T-cell (primary cell): ENCODE measurements around the gene CTDSPL2. TPM values are rescaled to one million over a fixed set of nuclear protein-coding genes. Genes with fewer than 3 reads are reported as not detected.
A peak's percentile ranks its signal among the peaks of the same experiment; 100 is the strongest.

ENCODE experiments used
- ATAC-seq, 4 experiments: fragments of 200-7000 bp in 3 of 4; fragments of 150-1000 bp in 1 of 4; cut with Tn5 transposase; replicated peaks in 1 of 4; 1 replicate in 3 of 4; 2 replicates in 1 of 4; pipeline ENCODE4 v1.10.0; 2021; ENCODE audit warnings: moderate library complexity in 3 of 4, mild to moderate bottlenecking in 2 of 4, moderate number of reproducible peaks in 1 of 4
- CTCF ChIA-PET, 2 donors: fragments of 300-600 bp; sonication (Branson Sonifier 250); formaldehyde crosslinking; loops; one replicate each; lab custom pipeline; 2022; ENCODE audit warnings: antibody characterized with exemption in 2 of 2; lab: Charles Lee
- POLR2A ChIA-PET, 2 donors: fragments of 300-600 bp; sonication (Branson Sonifier 250); formaldehyde crosslinking; loops; one replicate each; lab custom pipeline; 2022; ENCODE audit warnings: antibody characterized with exemption in 2 of 2; lab: Charles Lee
- DNase-seq, 35 experiments: peaks; one replicate each; pipeline versions ENCODE4 v3.0.0 to v3.0.0-alpha.2; 2013 to 2023
- H3K27ac ChIP-seq: one replicate; pipeline ENCODE4 v1.5.1; 2013; ENCODE audit warnings: low read length
- H3K27me3 ChIP-seq, 2 experiments: replicated peaks in 1 of 2; 1 replicate in 1 of 2; 2 replicates in 1 of 2; pipeline versions ENCODE4 v1.6.1 to v1.7.0; 2013; ENCODE audit warnings: low read length in 1 of 2, mixed read lengths in 1 of 2; ENCODE audit not compliant: control insufficient read depth in 2 of 2, insufficient read depth in 2 of 2; ENCODE audit errors: extremely low read depth in 1 of 2
- H3K36me3 ChIP-seq, 2 donors: 1 replicate in 1 of 2; 2 replicates in 1 of 2; pipeline versions ENCODE4 v1.6.1 to v1.7.0; 2013; ENCODE audit warnings: low read length in 1 of 2; ENCODE audit not compliant: control insufficient read depth in 2 of 2, insufficient read depth in 1 of 2; ENCODE audit errors: extremely low read depth in 1 of 2
- H3K4me1 ChIP-seq, 2 experiments: 1 replicate in 1 of 2; 2 replicates in 1 of 2; pipeline versions ENCODE4 v1.6.1 to v1.7.0; 2013; ENCODE audit warnings: low read length in 2 of 2, mixed read lengths in 1 of 2; ENCODE audit not compliant: insufficient read depth in 2 of 2, control insufficient read depth in 1 of 2; ENCODE audit errors: extremely low read depth in 1 of 2
- H3K4me3 ChIP-seq, 2 donors: 1 replicate in 1 of 2; 2 replicates in 1 of 2; pipeline versions ENCODE4 v1.5.1 to v1.7.0; 2013; ENCODE audit warnings: mild to moderate bottlenecking in 2 of 2, low read length in 1 of 2, moderate library complexity in 1 of 2; ENCODE audit not compliant: control insufficient read depth in 1 of 2; ENCODE audit errors: extremely low read depth in 1 of 2
- H3K9me3 ChIP-seq: 2 replicates; pipeline ENCODE4 v1.7.0; 2013
- H3K27ac Mint-ChIP-seq, 2 donors: one replicate each; pipeline ENCODE4 v1.8.0; 2020 to 2021; ENCODE audit warnings: mild to moderate bottlenecking in 2 of 2, mixed read lengths in 2 of 2
- H3K27me3 Mint-ChIP-seq, 2 donors: one replicate each; pipeline ENCODE4 v1.8.0; 2021 to 2022; ENCODE audit warnings: mixed read lengths in 2 of 2
- H3K36me3 Mint-ChIP-seq: one replicate; pipeline ENCODE4 v1.8.0; 2021; ENCODE audit warnings: mixed read lengths
- H3K4me1 Mint-ChIP-seq, 3 donors: one replicate each; pipeline ENCODE4 v1.8.0; 2020 to 2022; ENCODE audit warnings: mixed read lengths in 3 of 3, mild to moderate bottlenecking in 1 of 3
- H3K4me3 Mint-ChIP-seq, 3 donors: one replicate each; pipeline ENCODE4 v1.8.0; 2020 to 2022; ENCODE audit warnings: mild to moderate bottlenecking in 3 of 3, mixed read lengths in 3 of 3, moderate library complexity in 3 of 3
- H3K9me3 Mint-ChIP-seq, 3 donors: one replicate each; pipeline ENCODE4 v1.8.0; 2020 to 2022; ENCODE audit warnings: mixed read lengths in 3 of 3
- WGBS: methylation state at CpG from one replicate; pipeline ENCODE4 v1.1.5; 2013; ENCODE audit warnings: missing lambda C conversion rate; ENCODE audit not compliant: insufficient coverage; 5-methylcytosine and 5-hydroxymethylcytosine counted together
- total RNA-seq, 35 experiments: library from RNA in 6 of 35; stranded (reverse) in 6 of 35; fragments of 120-200 nt in 1 of 35; gene quantifications; one replicate each; pipeline versions ENCODE4 v1.2.1 to v1.2.4 and lab custom pipeline; 2013 to 2026

Gene CTDSPL2
- total RNA-seq, 5 donors from 2014 or later (not counting 1 experiment from before 2014, with no cell fraction given) = 59.7 to 76.7 (median 71.0) TPM

DNA sequence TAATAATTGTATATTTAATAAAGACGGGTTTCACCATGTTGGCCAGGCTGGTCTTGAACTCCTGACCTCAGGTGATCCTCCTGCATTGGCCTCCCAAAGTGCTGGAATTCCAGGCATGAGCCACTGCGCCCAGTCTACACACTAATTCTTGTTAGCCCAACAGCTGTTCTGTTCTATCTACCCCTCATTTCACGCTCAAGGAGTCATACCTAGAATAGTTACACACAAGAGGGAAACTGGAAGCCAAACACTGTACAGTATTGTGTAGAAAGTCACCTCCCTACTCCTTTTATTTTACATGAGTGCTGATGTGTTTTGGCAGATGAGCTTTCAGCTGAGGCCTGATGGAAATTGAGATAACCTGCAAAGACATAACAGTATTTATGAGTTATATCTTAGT lies 13.4 kb upstream of the CTDSPL2 start:
- no peak overlapping the region for H3K27ac ChIP-seq
- CTCF ChIA-PET = no interaction called here
- Mint-ChIP-seq H3K36me3 (peaks cover 14% of the 10 kb centered on the region), H3K4me1 (no peaks in the 10 kb centered on the region), H3K4me3 (no peak overlapping the region), H3K27me3 (no peaks in the 10 kb centered on the region), H3K9me3 (peaks cover 0 to 3% (median 0%) of the 10 kb centered on the region in 3 donors), H3K27ac (no peak overlapping the region)
- no peaks in the 10 kb centered on the region for H3K36me3 ChIP-seq
- no peak for ATAC-seq
- no peaks in the 10 kb centered on the region for H3K4me1 ChIP-seq
- WGBS = 80% methylated on average over 1 of the region's 3 CpGs
- POLR2A ChIA-PET = interaction anchor here (0.6 to 0.7 kb wide), 2 partner anchors 10 to 19 kb away, joined by 3 to 13 read pairs; no protein-coding TSS in a partner anchor
- DNase-seq = no peak
- no peaks in the 10 kb centered on the region for H3K9me3 ChIP-seq
- no peak overlapping the region for H3K4me3 ChIP-seq
- no peaks in the 10 kb centered on the region for H3K27me3 ChIP-seq

DNA sequence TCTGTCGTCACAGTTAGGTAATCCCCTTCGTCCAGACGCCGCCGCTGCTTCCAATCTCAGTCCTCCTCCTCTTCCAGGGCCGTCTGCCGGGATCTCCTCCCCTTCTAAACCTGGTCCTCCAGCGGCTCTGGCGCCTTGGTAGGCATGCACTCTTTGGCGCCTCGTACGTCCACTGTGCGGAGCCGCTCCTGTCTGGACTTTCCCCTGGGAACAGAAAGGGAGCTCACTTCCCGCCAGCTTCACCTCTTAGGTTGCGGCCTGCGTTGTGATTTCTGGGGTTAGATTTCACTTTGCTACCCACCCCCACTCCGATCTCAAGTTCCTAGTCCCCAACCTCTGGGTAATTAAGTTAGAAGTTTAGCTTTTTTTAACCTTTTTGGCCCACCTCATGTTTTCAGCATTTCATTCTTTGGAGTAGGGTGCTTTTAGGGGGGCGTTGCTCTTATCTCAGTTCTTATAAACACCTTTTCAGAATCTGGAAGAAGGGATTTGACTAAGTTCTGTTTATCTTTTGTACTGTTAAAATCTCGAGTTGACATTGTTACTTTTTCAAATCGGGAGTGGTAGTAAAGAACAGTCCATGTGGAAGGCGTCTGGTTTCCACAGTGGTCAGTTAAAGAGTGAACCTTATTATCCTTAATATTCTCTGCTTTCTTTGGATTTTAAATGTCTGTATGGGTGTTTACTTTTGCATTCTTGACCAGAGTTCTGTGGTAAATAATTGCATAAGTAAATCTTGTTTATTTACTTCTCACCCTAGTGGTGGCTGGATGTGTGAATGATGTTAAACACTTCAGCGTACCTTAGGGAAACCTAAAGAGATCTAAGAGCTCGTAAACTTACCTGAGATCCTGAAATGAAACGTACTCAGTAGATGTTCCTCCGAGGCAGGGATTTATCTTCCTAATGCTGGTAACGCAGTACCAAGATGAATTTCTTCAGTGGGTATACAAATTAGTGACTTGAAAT lies 611 bp downstream of the CTDSPL2 start:
- POLR2A ChIA-PET = interaction anchor here (0.6 to 1.1 kb wide), 6 partner anchors 16 to 627 kb away, joined by 3 to 7 read pairs (median 3); partner anchors contain the start of genes EIF3J (in 1 of the 2), HYPK (in 1 of the 2) and SORD (in 1 of the 2)
- ATAC-seq (peak; percentile 3 to 7 (median 5)), DNase-seq (peak in 3 of 35 experiments; percentile 24 to 46 (median 39))
- Histone ChIP-seq H3K27me3 (no peaks in the 10 kb centered on the region), H3K36me3 (peaks cover 0 to 5% of the 10 kb centered on the region in 2 donors), H3K27ac (peak overlapping the region; percentile 91), H3K9me3 (no peaks in the 10 kb centered on the region), H3K4me3 (peak overlapping the region; percentile 66 to 82), H3K4me1 (peaks cover 13 to 27% of the 10 kb centered on the region in 2 experiments)
- peaks cover 0 to 2% of the 10 kb centered on the region in 2 donors for H3K27me3 Mint-ChIP-seq
- peaks cover 40 to 62% (median 51%) of the 10 kb centered on the region in 3 donors for H3K4me1 Mint-ChIP-seq
- CTCF ChIA-PET = interaction anchor here (0.6 to 2.2 kb wide), 9 partner anchors 9 to 249 kb away, joined by 3 to 7 read pairs (median 4); partner anchors contain the start of gene EIF3J (in 1 of the 2)
- peaks cover 11% of the 10 kb centered on the region for H3K36me3 Mint-ChIP-seq
- no peaks in the 10 kb centered on the region for H3K9me3 Mint-ChIP-seq
- H3K4me3 Mint-ChIP-seq = peak overlapping the region; percentile 98 to 100 (median 100)
- H3K27ac Mint-ChIP-seq = peak overlapping the region; percentile 99
- WGBS = 1% methylated on average over 14 of the region's 27 CpGs

DNA sequence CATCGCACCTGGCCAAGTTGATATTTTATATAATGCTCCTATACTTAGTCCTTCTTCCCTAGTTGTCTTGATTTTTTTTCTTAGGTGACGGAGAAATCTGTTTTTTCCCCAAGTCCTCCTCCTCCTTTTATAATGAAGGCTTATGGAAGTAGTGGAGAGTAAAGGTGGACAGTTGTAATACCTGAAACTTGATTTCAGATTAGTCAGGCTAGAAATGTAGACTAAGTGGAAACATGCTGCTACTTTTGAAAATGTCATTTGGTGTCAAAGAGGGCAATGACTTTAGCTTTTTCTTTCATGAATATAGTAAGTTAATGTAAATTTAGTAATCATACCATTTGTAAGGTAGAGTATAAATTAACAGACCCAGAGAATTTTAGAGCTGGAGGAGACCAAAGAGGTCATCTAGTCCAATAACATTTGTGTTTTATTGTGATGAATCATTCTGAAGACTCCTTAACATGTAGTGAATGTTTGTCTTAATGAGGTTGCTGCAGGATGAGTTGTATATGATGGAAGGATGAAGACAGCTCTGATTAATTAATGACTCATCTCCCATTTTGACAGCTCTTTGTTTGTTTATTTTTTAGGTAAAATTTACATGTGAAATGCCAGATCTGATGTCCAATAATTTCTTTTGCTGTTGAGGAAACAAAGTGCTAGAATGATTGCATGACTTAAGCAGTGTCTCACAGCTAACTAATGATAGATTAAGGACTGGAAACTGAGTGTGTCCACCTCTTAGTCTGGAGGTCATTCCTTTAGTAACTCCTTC lies 8.7 kb downstream of the CTDSPL2 start:
- WGBS = no CpG with 5 or more reads among the region's 2 CpGs
- peaks cover 0 to 10% of the 10 kb centered on the region in 2 experiments for H3K4me1 ChIP-seq
- no peak overlapping the region for H3K4me3 ChIP-seq
- no peak for DNase-seq
- Mint-ChIP-seq H3K27ac (peak overlapping the region in 1 of 2 donors; percentile 26), H3K36me3 (peaks cover 32% of the 10 kb centered on the region), H3K4me3 (no peak overlapping the region), H3K27me3 (no peaks in the 10 kb centered on the region), H3K9me3 (no peaks in the 10 kb centered on the region), H3K4me1 (peaks cover 56 to 63% (median 57%) of the 10 kb centered on the region in 3 donors)
- no peak overlapping the region for H3K27ac ChIP-seq
- H3K27me3 ChIP-seq = no peaks in the 10 kb centered on the region
- peaks cover 5% of the 10 kb centered on the region in 2 donors for H3K36me3 ChIP-seq
- CTCF ChIA-PET = no interaction called here
- POLR2A ChIA-PET = interaction anchor here in 1 of 2 donors (0.6 kb wide), 1 partner anchor 801 kb away, joined by 5 read pairs; no protein-coding TSS in a partner anchor
- H3K9me3 ChIP-seq = no peaks in the 10 kb centered on the region
- ATAC-seq = no peak

DNA sequence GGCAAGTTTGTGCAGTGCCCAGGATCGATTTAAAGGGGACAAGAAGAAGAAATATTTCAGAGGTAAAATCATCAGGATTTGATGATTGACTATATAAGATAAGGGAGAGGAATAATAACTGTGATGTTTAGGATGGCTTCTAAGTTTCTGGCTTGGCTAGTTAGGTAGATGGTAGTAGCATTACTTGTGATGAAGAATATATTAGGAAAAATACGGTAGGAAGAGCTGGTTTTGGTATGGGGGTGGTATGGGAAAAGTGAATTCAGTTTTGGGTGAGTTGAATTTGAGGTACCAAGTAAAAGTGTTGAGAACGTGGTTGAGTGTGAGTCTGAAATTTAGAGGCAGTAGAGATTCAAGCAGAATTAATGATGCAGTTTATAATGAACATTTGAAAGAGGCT lies 11.0 kb downstream of the CTDSPL2 start:
- H3K9me3 Mint-ChIP-seq = peaks cover 0 to 3% (median 0%) of the 10 kb centered on the region in 3 donors
- no peaks in the 10 kb centered on the region for H3K27me3 ChIP-seq
- H3K4me3 Mint-ChIP-seq = peak overlapping the region in 1 of 3 donors; percentile 5
- H3K9me3 ChIP-seq = no peaks in the 10 kb centered on the region
- ChIA-PET CTCF (interaction anchor here in 1 of 2 donors (0.6 kb wide), 1 partner anchor 30 kb away, joined by 4 read pairs; no protein-coding TSS in a partner anchor), POLR2A (interaction anchor here in 1 of 2 donors (0.7 kb wide), 1 partner anchor 19 kb away, joined by 4 read pairs; no protein-coding TSS in a partner anchor)
- H3K4me1 Mint-ChIP-seq = peaks cover 63 to 67% (median 65%) of the 10 kb centered on the region in 3 donors
- H3K27ac Mint-ChIP-seq = peak overlapping the region in 1 of 2 donors; percentile 12
- H3K36me3 Mint-ChIP-seq = peaks cover 37% of the 10 kb centered on the region
- H3K4me1 ChIP-seq = peaks cover 0 to 4% of the 10 kb centered on the region in 2 experiments
- DNase-seq (no peak), ATAC-seq (no peak)
- H3K27me3 Mint-ChIP-seq = no peaks in the 10 kb centered on the region
- peaks cover 0 to 4% of the 10 kb centered on the region in 2 donors for H3K36me3 ChIP-seq
- 95% methylated on average over 2 of the region's 3 CpGs for WGBS
- no peak overlapping the region for H3K4me3 ChIP-seq
- H3K27ac ChIP-seq = no peak overlapping the region

DNA sequence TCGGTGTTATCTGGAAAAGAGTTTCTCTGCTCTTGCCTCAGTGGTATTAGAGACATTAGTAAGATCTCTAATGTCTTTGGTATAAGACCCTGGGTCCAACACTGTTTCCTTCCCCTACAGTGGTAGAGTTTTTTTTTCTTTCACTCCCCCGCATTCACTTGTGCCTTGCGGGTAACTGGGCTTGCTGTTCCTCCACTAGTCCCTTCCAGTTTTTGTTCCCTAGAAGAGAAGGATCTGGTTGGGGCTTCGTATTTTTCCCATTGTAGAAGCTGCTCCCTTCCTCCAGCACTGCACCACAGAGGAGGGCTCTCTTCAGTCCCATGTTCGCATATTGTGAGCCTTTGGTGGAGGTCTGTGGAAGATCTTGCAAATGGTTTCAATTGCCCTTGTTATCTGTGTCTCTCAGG lies 13.7 kb downstream of the CTDSPL2 start:
- Histone ChIP-seq H3K4me1 (peaks cover 0 to 4% of the 10 kb centered on the region in 2 experiments), H3K9me3 (no peaks in the 10 kb centered on the region), H3K27me3 (no peaks in the 10 kb centered on the region), H3K27ac (no peak overlapping the region), H3K36me3 (peaks cover 0 to 3% of the 10 kb centered on the region in 2 donors), H3K4me3 (no peak overlapping the region)
- H3K36me3 Mint-ChIP-seq = peaks cover 32% of the 10 kb centered on the region
- H3K27me3 Mint-ChIP-seq = no peaks in the 10 kb centered on the region
- DNase-seq (no peak), ATAC-seq (no peak)
- H3K27ac Mint-ChIP-seq = peak overlapping the region in 1 of 2 donors; percentile 62
- peaks cover 0 to 3% (median 0%) of the 10 kb centered on the region in 3 donors for H3K9me3 Mint-ChIP-seq
- WGBS = no CpG with 5 or more reads among the region's 5 CpGs
- ChIA-PET CTCF (no interaction called here), POLR2A (no interaction called here)
- peaks cover 61 to 67% (median 62%) of the 10 kb centered on the region in 3 donors for H3K4me1 Mint-ChIP-seq
- no peak overlapping the region for H3K4me3 Mint-ChIP-seq
